B cell (primary cell): ENCODE measurements around the gene PTPRN2. TPM values are rescaled to one million over a fixed set of nuclear protein-coding genes. Genes with fewer than 3 reads are reported as not detected.

Source experiments
- ATAC-seq: fragments of 200-7000 bp; cut with Tn5 transposase; one replicate; pipeline ENCODE4 v1.10.0; 2021; ENCODE audit warnings: low read depth, mild to moderate bottlenecking, moderate number of reproducible peaks, moderate library complexity
- CTCF ChIA-PET: fragments of 350-600 bp; sonication (Branson Sonifier 250); formaldehyde crosslinking; loops from one replicate; lab custom pipeline; 2021; ENCODE audit warnings: antibody characterized with exemption, inconsistent platforms; lab: Charles Lee
- POLR2A ChIA-PET: fragments of 350-600 bp; sonication (Branson Sonifier 250); formaldehyde crosslinking; loops from one replicate; lab custom pipeline; 2021; ENCODE audit warnings: antibody characterized with exemption; lab: Charles Lee
- DNase-seq: peaks from one replicate; pipeline ENCODE4 v3.0.0; 2013
- H2AFZ ChIP-seq: 2 replicates; pipeline ENCODE4 v1.6.1; 2012; ENCODE audit warnings: mild to moderate bottlenecking, low read depth, low read length; ENCODE audit not compliant: insufficient read depth, poor library complexity, severe bottlenecking
- H3K27ac ChIP-seq, 2 donors: 1 replicate in 1 of 2; 2 replicates in 1 of 2; pipeline ENCODE4 v1.5.1; 2012 to 2013; ENCODE audit warnings: low read length in 2 of 2, mild to moderate bottlenecking in 2 of 2, moderate library complexity in 1 of 2
- H3K27me3 ChIP-seq, 4 experiments: fragments of 200-600 bp in 1 of 4; sonication (generic) in 1 of 4; replicated peaks in 1 of 4; 1 replicate in 2 of 4; 2 replicates in 2 of 4; pipeline versions ENCODE4 v1.6.1 to v1.7.0; 2013 to 2016; ENCODE audit warnings: low read length in 3 of 4, mild to moderate bottlenecking in 2 of 4, mixed read lengths in 1 of 4, moderate library complexity in 1 of 4; ENCODE audit not compliant: insufficient read depth in 4 of 4, control insufficient read depth in 3 of 4; ENCODE audit errors: control extremely low read depth in 1 of 4
- H3K36me3 ChIP-seq, 2 experiments: replicated peaks in 1 of 2; 1 replicate in 1 of 2; 2 replicates in 1 of 2; pipeline versions ENCODE4 v1.6.1 to v1.7.1; 2013; ENCODE audit warnings: low read length in 1 of 2; ENCODE audit not compliant: insufficient read depth in 2 of 2, control insufficient read depth in 1 of 2; ENCODE audit errors: control extremely low read depth in 1 of 2, extremely low read depth in 1 of 2
- H3K4me1 ChIP-seq, 2 donors: fragments of 200-600 bp in 1 of 2; sonication (generic) in 1 of 2; 1 replicate in 1 of 2; 2 replicates in 1 of 2; pipeline versions ENCODE4 v1.5.1 to v1.6.1; 2013 to 2017; ENCODE audit warnings: low read length in 2 of 2; ENCODE audit not compliant: control insufficient read depth in 2 of 2, insufficient read depth in 2 of 2
- H3K4me2 ChIP-seq: replicated peaks from 2 replicates; pipeline ENCODE3; 2012; ENCODE audit warnings: mild to moderate bottlenecking, low read depth, low read length; ENCODE audit not compliant: poor library complexity, severe bottlenecking
- H3K4me3 ChIP-seq, 5 experiments: fragments of 200-600 bp in 1 of 5; sonication (generic) in 1 of 5; 1 replicate in 3 of 5; 2 replicates in 2 of 5; pipeline versions ENCODE4 v1.5.1 to v1.7.0; 2011 to 2016; ENCODE audit warnings: low read length in 4 of 5, mild to moderate bottlenecking in 4 of 5, low read depth in 2 of 5, control low read depth in 1 of 5, moderate library complexity in 1 of 5; ENCODE audit not compliant: insufficient read depth in 1 of 5; ENCODE audit errors: control extremely low read depth in 1 of 5, extremely low read depth in 1 of 5
- H3K79me2 ChIP-seq: fragments of 200-600 bp; sonication (generic); one replicate; pipeline ENCODE4 v1.6.0; 2016; ENCODE audit warnings: low read length; ENCODE audit not compliant: control insufficient read depth, insufficient read depth
- H3K9ac ChIP-seq: fragments of 200-600 bp; sonication (generic); 2 replicates; pipeline ENCODE4 v1.6.1; 2017; ENCODE audit warnings: mild to moderate bottlenecking, low read length, moderate library complexity
- H3K9me3 ChIP-seq, 3 donors: one replicate each; pipeline versions ENCODE4 v1.6.1 to v1.7.1; 2013; ENCODE audit warnings: low read length in 2 of 3; ENCODE audit not compliant: control insufficient read depth in 2 of 3, insufficient read depth in 1 of 3; ENCODE audit errors: control extremely low read depth in 1 of 3
- H4K20me1 ChIP-seq: 2 replicates; pipeline ENCODE4 v1.6.0; 2012; ENCODE audit warnings: mild to moderate bottlenecking, low read length; ENCODE audit not compliant: insufficient read depth, control insufficient read depth, poor library complexity, severe bottlenecking
- H3K27ac Mint-ChIP-seq: one replicate; pipeline ENCODE4 v1.8.0; 2021; ENCODE audit warnings: mixed read lengths
- H3K27me3 Mint-ChIP-seq: one replicate; pipeline ENCODE4 v1.8.0; 2021; ENCODE audit warnings: mixed read lengths
- H3K4me1 Mint-ChIP-seq: one replicate; pipeline ENCODE4 v1.8.0; 2021; ENCODE audit warnings: mixed read lengths
- H3K4me3 Mint-ChIP-seq: one replicate; pipeline ENCODE4 v1.8.0; 2021; ENCODE audit warnings: mixed read lengths
- H3K9me3 Mint-ChIP-seq: one replicate; pipeline ENCODE4 v1.8.0; 2022; ENCODE audit warnings: mixed read lengths; ENCODE audit not compliant: insufficient read depth
- CTCF ChIP-seq: fragments of 200-600 bp; IDR thresholded peaks from one replicate; pipeline ENCODE4 v1.8.0; 2022; ENCODE audit warnings: antibody characterized with exemption, mild to moderate bottlenecking
- EZH2 ChIP-seq: IDR thresholded peaks from 2 replicates; pipeline ENCODE4 v1.6.1; 2012; ENCODE audit warnings: borderline replicate concordance, low read depth, mild to moderate bottlenecking, moderate library complexity, low read length; ENCODE audit not compliant: insufficient read depth, poor library complexity, severe bottlenecking
- WGBS: methylation state at CpG from one replicate; pipeline ENCODE4 v1.1.5; 2013; ENCODE audit warnings: missing lambda C conversion rate; ENCODE audit not compliant: insufficient coverage; 5-methylcytosine and 5-hydroxymethylcytosine counted together
- intact Hi-C: fragments of 100-400 bp; cut with micrococcal nuclease; formaldehyde crosslinking; loops from one replicate; pipeline ENCODE4 v1.10.0; 2022
- polyA plus RNA-seq: library from polyadenylated mRNA; depleted of rRNA; stranded (reverse); fragments of >200 nt; gene quantifications from 2 replicates; pipeline ENCODE4 v1.2.3, GENCODE V29; 2012
- total RNA-seq, 2 donors: library from RNA; stranded (reverse); fragments of 120-200 nt in 1 of 2; gene quantifications; 1 replicate in 1 of 2; 2 replicates in 1 of 2; pipeline versions ENCODE4 v1.2.3 to v1.2.4, GENCODE V29; 2013 to 2022

Gene PTPRN2
- total and polyA plus RNA-seq, 2 donors (not counting 1 experiment from before 2014, with no cell fraction given), result 2.0 to 5.0 TPM

GRCh38 chr7:158430308-158431034 is 157.2 kb downstream of the PTPRN2 start:
- Histone ChIP-seq H3K27me3 (no peaks in the 10 kb centered on the region), H3K4me1 (peaks cover 0 to 8% of the 10 kb centered on the region in 2 donors), H3K36me3 (no peaks in the 10 kb centered on the region), H3K79me2 (no peaks in the 10 kb centered on the region), H3K9me3 (peaks cover 0 to 8% (median 0%) of the 10 kb centered on the region in 3 donors), H3K4me2 (no peak overlapping the region), H4K20me1 (no peaks in the 10 kb centered on the region), H3K27ac (no peak overlapping the region), H3K9ac (no peak overlapping the region), H3K4me3 (no peak overlapping the region), H2AFZ (no peak overlapping the region)
- POLR2A ChIA-PET, result no interaction called here
- Mint-ChIP-seq H3K9me3 (no peaks in the 10 kb centered on the region), H3K27me3 (peaks cover under 1% of the 10 kb centered on the region), H3K4me1 (no peaks in the 10 kb centered on the region), H3K4me3 (no peak overlapping the region), H3K27ac (no peak overlapping the region)
- DNase-seq, result no peak
- 90% methylated on average over 20 of the region's 22 CpGs for WGBS
- CTCF ChIA-PET, result no interaction called here
- intact Hi-C loops, result no loop called here
- no peak for ATAC-seq
- TF ChIP-seq CTCF, result no peak
- TF ChIP-seq EZH2, result no peak
